Neural crest cell (in vitro differentiated cells): ENCODE data around the gene GUCY1B1. TPM values are rescaled to one million over a fixed set of nuclear protein-coding genes. Genes with fewer than 3 reads are reported as not detected.

Experiments used
- DNase-seq: peaks from one replicate; pipeline ENCODE4 v3.0.0; 2021; ENCODE audit warnings: low read depth, mixed read lengths, low spot score
- H3K27ac Mint-ChIP-seq: one replicate; pipeline ENCODE4 v1.8.0; 2021; ENCODE audit warnings: mild to moderate bottlenecking, mixed read lengths; ENCODE audit not compliant: unreplicated experiment
- H3K27me3 Mint-ChIP-seq: 2 replicates; pipeline ENCODE4 v1.8.0; 2021; ENCODE audit warnings: low read depth, mild to moderate bottlenecking, mixed read lengths
- H3K36me3 Mint-ChIP-seq: 2 replicates; pipeline ENCODE4 v1.8.0; 2021; ENCODE audit warnings: low read depth, mild to moderate bottlenecking, mixed read lengths
- H3K4me1 Mint-ChIP-seq: 2 replicates; pipeline ENCODE4 v1.8.0; 2021; ENCODE audit warnings: mixed read lengths
- H3K4me3 Mint-ChIP-seq: one replicate; pipeline ENCODE4 v1.8.0; 2021; ENCODE audit warnings: mild to moderate bottlenecking, mixed read lengths
- H3K9me3 Mint-ChIP-seq: 2 replicates; pipeline ENCODE4 v1.8.0; 2021; ENCODE audit warnings: mixed read lengths
- CTCF ChIP-seq: fragments of 200-600 bp; sonication (generic); conservative IDR thresholded peaks from 2 replicates; pipeline ENCODE4 v1.5.0; 2021; ENCODE audit warnings: antibody characterized with exemption, mild to moderate bottlenecking
- total RNA-seq: library from RNA; stranded (reverse); gene quantifications from 2 replicates; pipeline ENCODE4 v1.2.1, GENCODE V29; 2021

Gene GUCY1B1
- total RNA-seq, 1 donor from 2014 or later: 6.1 TPM

- no peak overlapping the region for H3K4me3 Mint-ChIP-seq
- no peaks in the 10 kb centered on the region for H3K4me1 Mint-ChIP-seq
- no peaks in the 10 kb centered on the region for H3K9me3 Mint-ChIP-seq
- TF ChIP-seq CTCF: no peak
- no peak overlapping the region for H3K27ac Mint-ChIP-seq
- DNase-seq: no peak
- no peaks in the 10 kb centered on the region for H3K36me3 Mint-ChIP-seq
- no peaks in the 10 kb centered on the region for H3K27me3 Mint-ChIP-seq
Measured at GRCh38 chr4:155820887-155821518, 62.2 kb downstream of the GUCY1B1 start.

DNA sequence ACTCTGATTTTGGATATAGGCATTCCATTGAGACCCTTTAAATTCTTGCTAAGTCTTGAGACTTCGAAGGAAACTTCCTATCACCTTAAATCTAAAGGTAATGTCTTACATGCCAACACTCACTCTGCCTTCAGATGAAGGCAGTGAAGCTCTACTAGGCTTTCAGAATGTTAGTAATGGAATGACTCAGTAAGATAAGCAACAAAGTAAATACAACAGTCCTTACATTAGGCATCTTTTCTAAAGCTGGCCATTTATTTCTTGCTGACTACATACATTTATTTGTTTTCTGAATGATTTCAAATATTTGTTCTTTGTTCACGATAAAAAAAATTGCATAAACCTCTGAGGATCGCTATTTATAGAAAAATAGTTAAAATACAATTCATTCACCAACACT, 63.8 kb downstream of the GUCY1B1 start:
- H3K4me1 Mint-ChIP-seq: no peaks in the 10 kb centered on the region
- no peak overlapping the region for H3K4me3 Mint-ChIP-seq
- no peaks in the 10 kb centered on the region for H3K27me3 Mint-ChIP-seq
- no peak for TF ChIP-seq CTCF
- DNase-seq: no peak
- H3K27ac Mint-ChIP-seq: no peak overlapping the region
- H3K36me3 Mint-ChIP-seq: no peaks in the 10 kb centered on the region
- no peaks in the 10 kb centered on the region for H3K9me3 Mint-ChIP-seq

DNA sequence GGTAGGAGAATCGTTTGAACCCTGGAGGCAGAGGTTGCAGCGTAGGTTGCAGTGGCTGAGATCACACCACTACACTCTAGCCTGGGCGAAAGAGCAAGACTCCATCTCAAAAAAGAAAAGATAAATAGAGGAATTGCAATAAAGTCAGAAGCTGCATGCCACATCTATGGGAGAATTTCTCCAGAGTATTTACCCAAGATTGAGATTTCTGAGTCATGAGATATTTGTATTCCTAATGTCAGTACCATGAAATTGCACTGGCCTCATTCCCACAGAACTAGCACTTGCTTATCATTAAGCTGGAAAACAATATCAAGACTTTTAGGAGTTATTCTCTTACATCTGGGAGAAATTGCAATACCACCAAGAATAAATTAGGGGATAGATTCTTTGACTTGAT, 69.8 kb downstream of the GUCY1B1 start:
- no peak for TF ChIP-seq CTCF
- Mint-ChIP-seq H3K36me3 (no peaks in the 10 kb centered on the region), H3K27ac (no peak overlapping the region), H3K4me3 (no peak overlapping the region), H3K27me3 (no peaks in the 10 kb centered on the region), H3K9me3 (peaks cover 2% of the 10 kb centered on the region), H3K4me1 (no peaks in the 10 kb centered on the region)
- DNase-seq: no peak

GRCh38 chr4:155832664-155833063, 73.8 kb downstream of the GUCY1B1 start:
- DNase-seq: no peak
- Mint-ChIP-seq H3K4me1 (no peaks in the 10 kb centered on the region), H3K27ac (no peak overlapping the region), H3K4me3 (no peak overlapping the region), H3K27me3 (no peaks in the 10 kb centered on the region), H3K9me3 (peaks cover 4% of the 10 kb centered on the region), H3K36me3 (no peaks in the 10 kb centered on the region)
- no peak for TF ChIP-seq CTCF

GRCh38 chr4:155837203-155837796, 78.5 kb downstream of the GUCY1B1 start:
- H3K4me1 Mint-ChIP-seq: no peaks in the 10 kb centered on the region
- no peak for TF ChIP-seq CTCF
- no peaks in the 10 kb centered on the region for H3K36me3 Mint-ChIP-seq
- H3K4me3 Mint-ChIP-seq: no peak overlapping the region
- H3K9me3 Mint-ChIP-seq: peaks cover 3% of the 10 kb centered on the region
- no peak overlapping the region for H3K27ac Mint-ChIP-seq
- H3K27me3 Mint-ChIP-seq: no peaks in the 10 kb centered on the region
- DNase-seq: no peak
